HG02840 (cell line): ENCODE data around the gene SQSTM1.
"Not testable (repeated sequence)": the region's sequence is repeated elsewhere in the genome, so short reads cannot be mapped to it uniquely, and the experiment has no call there.

Source experiments
- ATAC-seq: cut with Tn5 transposase; IDR thresholded peaks from one replicate; pipeline ENCODE4 v1.9.1; 2021; ENCODE audit warnings: mild to moderate bottlenecking, moderate library complexity, moderate number of reproducible peaks; ENCODE audit not compliant: unreplicated experiment, low FRiP score

Gene SQSTM1

GRCh38 chr5:179820483-179821297, at the start of gene SQSTM1:
SQSTM1 (plus strand) TSS chr5:179820905; CDS start chr5:179820937, 32 bp downstream.
- peak; percentile 38 for ATAC-seq

GRCh38 chr5:179771311-179771895, 49.3 kb upstream of the SQSTM1 start:
- no peak for ATAC-seq

- ATAC-seq = no peak
Measured at GRCh38 chr5:179772351-179772750, 48.4 kb upstream of the SQSTM1 start.

DNA sequence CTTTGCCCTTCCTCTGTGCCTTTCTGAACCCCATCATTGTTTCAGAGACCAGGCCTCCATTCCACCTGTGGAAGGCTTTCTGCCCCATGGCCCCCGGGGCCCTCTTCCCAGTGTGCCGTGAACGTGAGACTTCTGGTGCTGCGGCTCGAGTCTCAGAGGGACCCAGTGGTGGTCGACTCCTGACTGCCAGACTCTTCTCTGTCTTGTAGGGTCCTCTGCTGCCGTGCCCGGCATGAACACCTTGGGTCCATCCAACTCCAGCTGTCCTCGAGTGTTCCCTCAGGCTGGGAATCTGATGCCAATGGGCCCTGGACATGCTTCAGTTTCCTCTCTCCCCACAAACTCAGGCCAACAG, 47.0 kb upstream of the SQSTM1 start:
- ATAC-seq = no peak

- no peak for ATAC-seq
Measured at GRCh38 chr5:179774442-179774841, 46.3 kb upstream of the SQSTM1 start.

GRCh38 chr5:179776411-179776938, 44.2 kb upstream of the SQSTM1 start:
- no peak for ATAC-seq

GRCh38 chr5:179777456-179777855, 43.2 kb upstream of the SQSTM1 start:
- no peak for ATAC-seq

DNA sequence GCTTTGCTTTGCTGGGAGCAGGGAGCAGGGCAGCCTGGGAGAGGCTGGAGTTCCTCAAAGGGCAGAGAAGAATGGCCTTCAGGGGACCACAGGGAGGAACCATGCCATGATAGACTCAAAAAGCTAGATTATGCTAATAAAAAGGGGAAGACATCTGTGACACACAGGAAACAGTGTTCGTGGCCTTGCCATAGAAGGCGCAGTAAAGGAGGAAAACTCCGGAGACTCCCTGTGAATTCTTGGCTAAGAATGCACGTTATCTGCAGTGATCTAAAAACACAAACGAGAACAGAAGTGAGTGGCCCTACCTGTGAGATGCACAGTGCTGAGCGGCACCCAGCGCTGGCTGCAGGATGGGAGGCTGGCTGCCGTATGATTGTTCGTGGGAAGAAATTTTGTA, 42.8 kb upstream of the SQSTM1 start:
- ATAC-seq = no peak

DNA sequence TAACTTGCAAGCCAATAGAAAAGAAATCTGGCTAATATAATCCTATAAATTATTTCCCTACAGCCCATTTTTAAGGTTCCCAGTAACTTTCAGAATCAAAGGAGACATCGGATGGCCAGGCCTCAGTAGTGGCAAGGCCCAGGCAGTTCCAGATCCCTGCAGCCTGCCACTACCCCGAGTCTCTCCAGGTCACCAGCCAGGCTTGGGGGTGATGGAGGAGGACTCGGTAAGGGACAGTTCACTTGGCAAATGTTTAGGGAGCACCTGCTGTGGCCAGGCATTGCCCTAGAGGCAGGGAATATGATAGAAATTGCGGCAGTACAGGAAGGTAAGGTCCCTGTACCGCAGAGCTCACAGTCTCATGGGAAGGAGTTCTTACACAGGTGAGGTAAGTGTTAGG, 42.1 kb upstream of the SQSTM1 start:
- ATAC-seq = no peak

GRCh38 chr5:179779826-179780225, 40.9 kb upstream of the SQSTM1 start:
- ATAC-seq = no peak

DNA sequence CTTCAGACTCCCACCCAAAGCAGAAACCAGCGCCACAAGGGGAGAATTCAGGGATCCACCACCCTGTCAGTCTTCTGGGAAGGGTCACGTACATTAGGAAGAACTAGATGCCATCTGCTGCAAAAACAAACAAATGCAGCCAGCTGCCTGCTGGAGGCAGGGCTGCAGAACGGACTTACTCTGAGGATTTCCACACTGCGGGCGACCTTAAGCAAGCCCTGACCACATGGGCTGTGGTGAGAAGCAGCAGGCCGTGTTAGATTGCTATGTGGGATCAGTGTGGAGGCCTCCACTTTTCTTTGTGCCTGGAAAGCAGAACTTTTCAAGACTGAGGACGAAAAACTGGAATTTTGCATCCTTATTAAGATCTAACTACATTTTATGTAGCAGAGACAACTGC, 40.3 kb upstream of the SQSTM1 start:
- ATAC-seq = no peak

DNA sequence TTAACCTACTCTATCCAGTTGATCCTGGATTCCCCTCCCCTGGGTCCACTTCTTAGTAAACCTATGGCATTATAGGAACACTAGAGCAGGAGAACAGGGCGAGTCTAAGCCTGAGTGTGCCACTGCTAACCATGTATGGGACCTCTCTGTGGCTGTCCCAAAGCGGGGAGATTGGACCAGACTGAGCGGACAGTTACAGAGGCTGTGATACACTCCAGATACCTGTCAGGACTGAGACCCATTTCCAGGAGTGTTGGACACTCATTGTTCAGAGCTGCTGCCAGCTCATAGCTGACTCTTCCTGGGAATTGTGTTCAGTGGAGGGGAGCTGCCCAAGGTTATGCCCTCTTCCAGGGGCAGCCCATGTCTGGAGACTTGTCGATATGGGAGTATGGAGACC, 38.9 kb upstream of the SQSTM1 start:
- ATAC-seq = no peak

GRCh38 chr5:179783128-179783527, 37.6 kb upstream of the SQSTM1 start:
- no peak for ATAC-seq

- no peak for ATAC-seq
Measured at GRCh38 chr5:179786861-179787260, 33.8 kb upstream of the SQSTM1 start.

- no peak for ATAC-seq
Measured at GRCh38 chr5:179788193-179788854, 32.4 kb upstream of the SQSTM1 start.

GRCh38 chr5:179789278-179789677, 31.4 kb upstream of the SQSTM1 start:
- ATAC-seq = not testable (repeated sequence)

GRCh38 chr5:179791881-179792611, 28.7 kb upstream of the SQSTM1 start:
- no peak for ATAC-seq

GRCh38 chr5:179792612-179793467, 27.9 kb upstream of the SQSTM1 start:
- no peak for ATAC-seq

GRCh38 chr5:179793468-179794139, 27.1 kb upstream of the SQSTM1 start, which contains the start of gene LTC4S:
LTC4S (plus strand) TSS chr5:179793986; CDS start chr5:179794081, 95 bp downstream.
- ATAC-seq = no peak
